Adrenal gland (tissue), 12 donors: Measurements from ENCODE around the gene KIAA1671. TPM values are rescaled to one million over a fixed set of nuclear protein-coding genes. Genes with fewer than 3 reads are reported as not detected.
A peak's percentile ranks its signal among the peaks of the same experiment; 100 is the strongest.

ENCODE experiments used
- DNase-seq, 7 donors: peaks; one replicate each; pipeline ENCODE4 v3.0.0-alpha.2; 2019 to 2020
- H3K27ac ChIP-seq, 5 donors: fragments of 200-600 bp; sonication (generic) in 4 of 5; 1 replicate in 3 of 5; 2 replicates in 2 of 5; pipeline versions ENCODE4 v1.5.1 to v1.8.0; 2016 to 2020; ENCODE audit warnings: mild to moderate bottlenecking in 1 of 5
- H3K27me3 ChIP-seq: fragments of 200-600 bp; 2 replicates; pipeline ENCODE4 v1.8.0; 2021
- H3K36me3 ChIP-seq, 2 donors: fragments of 200-600 bp; replicated peaks in 1 of 2; 1 replicate in 1 of 2; 2 replicates in 1 of 2; pipeline versions ENCODE4 v1.5.1 to v1.8.0; 2018 to 2022
- H3K4me1 ChIP-seq, 2 donors: fragments of 200-600 bp; replicated peaks in 1 of 2; 1 replicate in 1 of 2; 2 replicates in 1 of 2; pipeline versions ENCODE4 v1.5.1 to v1.8.0; 2018 to 2021
- H3K4me3 ChIP-seq, 4 donors: fragments of 200-600 bp; sonication (generic) in 3 of 4; one replicate each; pipeline ENCODE4 v1.5.1; 2016 to 2018
- H3K9me3 ChIP-seq, 3 donors: fragments of 200-600 bp; sonication (generic) in 1 of 3; replicated peaks in 1 of 3; 1 replicate in 2 of 3; 2 replicates in 1 of 3; pipeline versions ENCODE4 v1.5.1 to v1.8.0; 2016 to 2021
- CTCF ChIP-seq, 6 experiments: fragments of 450-650 bp in 4 of 6; fragments of 200-600 bp in 2 of 6; sonication (generic) in 1 of 6; IDR thresholded peaks; 1 replicate in 5 of 6; 2 replicates in 1 of 6; pipeline versions ENCODE4 v1.5.1 to v1.8.0; 2016 to 2021; ENCODE audit warnings: antibody characterized with exemption in 6 of 6, mild to moderate bottlenecking in 2 of 6, moderate library complexity in 1 of 6
- POLR2A ChIP-seq, 2 donors: fragments of 450-650 bp; IDR thresholded peaks; one replicate each; pipeline ENCODE4 v1.6.1; 2017; ENCODE audit warnings: antibody characterized with exemption in 2 of 2, mild to moderate bottlenecking in 2 of 2, moderate library complexity in 1 of 2
- WGBS, 4 donors: extraction: QIAGEN DNeasy Blood & Tissue Kit in 2 of 4; methylation state at CpG; one replicate each; pipeline versions ENCODE4 v1.1.5 to v1.1.7; 2013 to 2017; 5-methylcytosine and 5-hydroxymethylcytosine counted together
- intact Hi-C, 2 donors: fragments of 100-400 bp; cut with DNase I; formaldehyde crosslinking; loops; one replicate each; pipeline versions ENCODE4 v1.14.1 to v1.15.0; 2022 to 2023
- polyA plus RNA-seq, 3 donors: library from polyadenylated mRNA; stranded (reverse); fragments of 200-250 nt in 2 of 3; fragments of 350-450 nt in 1 of 3; fragmentation: Illumina TruSeq in 1 of 3; extraction: RNeasy Lipid Tissue Mini Kit (QIAGEN cat#74804) in 1 of 3; gene quantifications; one replicate each; pipeline ENCODE4 v1.2.3, GENCODE V29; 2013 to 2014
- total RNA-seq, 9 donors: library from RNA; depleted of rRNA in 4 of 9; stranded (reverse); fragments of >200 nt in 4 of 9; fragments of 120-200 nt in 1 of 9; fragmentation: NEBNext Ultra II Directional in 1 of 9; extraction: Animal tissue kit (Norgen Biotek cat#: 25700) in 1 of 9; gene quantifications; one replicate each; pipeline versions ENCODE4 v1.1.0 to v1.2.4, GENCODE V29; 2013 to 2023
- donor health status: healthy with polysubstance abuse.
- donor health status: Bipolar disorder and iron deficiency.
- donor health status: DM: yes; HTN: yes; CAD: no.
- donor health status: DM: no; HTN: no; CAD: no.
- donor health status: DM: no; HTN: no; CAD: no.
- donor health status: DM: yes; HTN: yes; CAD: no.

KIAA1671 gene
- total and polyA plus RNA-seq, 12 donors = 5.3 to 71.0 (median 45.8) TPM

DNA sequence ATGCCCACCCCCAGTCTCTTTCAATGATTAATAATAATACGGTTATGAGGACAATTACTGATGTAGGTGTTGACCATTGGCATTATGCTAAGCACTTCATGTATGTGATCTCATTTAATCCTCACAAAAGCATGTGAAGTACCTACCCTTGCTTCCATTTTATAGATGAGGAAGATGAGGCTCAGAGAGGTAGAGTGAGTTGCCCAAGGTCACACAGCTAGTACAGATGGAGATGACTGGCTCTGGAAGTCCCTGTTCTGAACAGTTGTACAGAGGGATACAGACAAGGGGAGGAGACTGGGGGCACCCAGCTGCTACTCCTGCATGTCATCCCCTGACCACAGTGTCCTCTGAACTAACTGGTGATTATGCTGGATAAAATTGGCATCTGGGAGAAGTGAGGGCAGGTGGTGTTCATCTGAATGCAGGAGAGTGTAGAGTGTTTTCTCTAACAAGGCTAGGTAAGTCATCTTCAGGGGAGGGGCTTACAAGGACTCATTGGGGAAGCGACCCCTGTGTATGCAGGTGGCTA is 43.2 kb downstream of the KIAA1671 start:
- Histone ChIP-seq H3K9me3 (no peaks in the 10 kb centered on the region), H3K27ac (peak overlapping the region in 4 of 5 donors; percentile 50 to 69 (median 64)), H3K4me1 (peaks cover 22 to 29% of the 10 kb centered on the region in 2 donors), H3K4me3 (no peak overlapping the region), H3K36me3 (no peaks in the 10 kb centered on the region), H3K27me3 (no peaks in the 10 kb centered on the region)
- no peak for DNase-seq
- TF ChIP-seq POLR2A (IDR thresholded peaks at IDR 0.05) (no peak), CTCF (IDR thresholded peaks at IDR 0.05) (no peak)
- 82 to 91% (median 86%) methylated on average over 1 to 2 of the region's 2 CpGs for whole genome bisulfite sequencing, 4 donors
- intact Hi-C loops = no loop called here

DNA sequence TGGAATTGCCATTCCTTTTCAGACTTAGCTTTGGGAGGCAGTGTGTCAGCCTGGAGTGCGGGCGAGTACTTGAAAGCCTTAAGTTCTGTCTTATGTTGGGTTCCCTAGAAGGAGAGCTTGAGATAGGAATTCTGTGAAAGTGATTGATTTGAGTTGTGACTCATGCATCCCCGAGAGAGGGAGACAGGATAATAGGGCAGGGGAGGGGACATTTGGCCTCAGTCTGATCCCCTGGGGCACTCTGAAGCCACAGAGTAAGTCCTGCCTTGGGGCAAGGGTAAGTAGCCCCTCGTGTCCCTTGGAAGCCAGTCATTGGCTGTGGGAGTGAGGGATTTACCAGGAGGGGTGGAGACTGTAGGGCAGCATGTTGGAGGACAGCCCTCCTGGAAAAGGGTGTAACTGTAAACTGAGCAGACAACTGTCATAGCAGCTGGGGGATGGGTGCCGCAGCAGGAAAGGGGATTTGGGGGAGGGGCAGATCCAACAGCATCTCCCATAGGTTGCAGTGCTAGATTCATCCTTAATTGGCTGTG is 44.0 kb downstream of the KIAA1671 start:
- 8 to 25% (median 16%) methylated on average over 3 to 5 of the region's 5 CpGs for WGBS, 4 donors
- intact Hi-C loops = no loop called here
- H3K27ac ChIP-seq = peak overlapping the region in 4 of 5 donors; percentile 50 to 69 (median 64)
- H3K4me1 ChIP-seq = peaks cover 22 to 25% of the 10 kb centered on the region in 2 donors
- no peaks in the 10 kb centered on the region for H3K27me3 ChIP-seq
- H3K4me3 ChIP-seq = no peak overlapping the region
- H3K36me3 ChIP-seq = no peaks in the 10 kb centered on the region
- peak in 4 of 7 donors; percentile 52 to 62 (median 58) for DNase-seq
- TF ChIP-seq POLR2A (IDR thresholded peaks at IDR 0.05) = peak in 1 of 2 donors; percentile 51
- no peak for TF ChIP-seq CTCF (IDR thresholded peaks at IDR 0.05)
- no peaks in the 10 kb centered on the region for H3K9me3 ChIP-seq

GRCh38 chr22:24997023-24997422 is 44.5 kb downstream of the KIAA1671 start:
- intact Hi-C loops = no loop called here
- DNase-seq = no peak
- Histone ChIP-seq H3K4me1 (peaks cover 18 to 19% of the 10 kb centered on the region in 2 donors), H3K27me3 (no peaks in the 10 kb centered on the region), H3K36me3 (no peaks in the 10 kb centered on the region), H3K4me3 (no peak overlapping the region), H3K9me3 (no peaks in the 10 kb centered on the region), H3K27ac (peak overlapping the region in 2 of 5 donors; percentile 64 to 69)
- 80 to 87% (median 84%) methylated on average over 6 of the region's 6 CpGs for WGBS, 4 donors
- TF ChIP-seq POLR2A (IDR thresholded peaks at IDR 0.05) (no peak), CTCF (IDR thresholded peaks at IDR 0.05) (no peak)

DNA sequence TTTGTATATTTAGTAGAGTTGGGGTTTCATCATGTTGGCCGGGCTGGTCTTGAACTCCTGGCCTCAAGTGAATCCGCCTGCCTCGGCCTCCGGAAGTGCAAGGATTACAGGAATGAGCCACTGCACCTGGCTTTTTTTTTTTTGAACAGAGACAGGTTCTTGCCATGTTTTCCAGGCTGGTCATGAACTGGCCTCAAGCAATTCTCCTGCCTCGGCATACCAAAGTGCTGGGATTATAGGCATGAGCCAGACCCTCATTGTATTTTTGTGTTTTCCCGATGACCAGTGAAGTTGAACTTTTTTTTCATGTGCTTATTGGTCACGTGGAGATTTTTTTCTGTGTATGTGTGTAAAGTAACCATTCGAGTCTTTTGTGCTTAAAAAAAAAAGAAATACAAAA is 48.2 kb downstream of the KIAA1671 start:
- WGBS, 4 donors = 70 to 82% (median 78%) methylated on average over 8 of the region's 8 CpGs
- no peaks in the 10 kb centered on the region for H3K36me3 ChIP-seq
- H3K4me3 ChIP-seq = no peak overlapping the region
- peaks cover 12 to 13% of the 10 kb centered on the region in 2 donors for H3K4me1 ChIP-seq
- H3K27me3 ChIP-seq = no peaks in the 10 kb centered on the region
- DNase-seq = no peak
- intact Hi-C loops = no loop called here
- no peak overlapping the region for H3K27ac ChIP-seq
- H3K9me3 ChIP-seq = no peaks in the 10 kb centered on the region
- TF ChIP-seq POLR2A (IDR thresholded peaks at IDR 0.05) = no peak
- TF ChIP-seq CTCF (IDR thresholded peaks at IDR 0.05) = no peak
